Smooth muscle cell (in vitro differentiated cells): ENCODE results near the gene RPL18. TPM values are rescaled to one million over a fixed set of nuclear protein-coding genes. Genes with fewer than 3 reads are reported as not detected.

Source experiments
- DNase-seq: peaks from one replicate; lab custom pipeline; 2025; ENCODE audit not compliant: unreplicated experiment; lab: John Stamatoyannopoulos, UW
- H2AFZ ChIP-seq: fragments of 200-600 bp; sonication (generic); 2 replicates; pipeline ENCODE4 v1.6.0; 2016; ENCODE audit warnings: antibody characterized with exemption, low read depth, mild to moderate bottlenecking
- H3F3A ChIP-seq: fragments of 200-600 bp; sonication (generic); 2 replicates; pipeline ENCODE4 v1.6.0; 2017; ENCODE audit warnings: antibody characterized with exemption, low read depth
- H3K27ac ChIP-seq: fragments of 200-600 bp; sonication (generic); 2 replicates; pipeline ENCODE4 v1.5.1; 2016; ENCODE audit warnings: low read depth, mild to moderate bottlenecking
- H3K27me3 ChIP-seq: fragments of 200-600 bp; sonication (generic); 2 replicates; pipeline ENCODE4 v1.6.1; 2016; ENCODE audit warnings: low read depth, mild to moderate bottlenecking
- H3K36me3 ChIP-seq: fragments of 200-600 bp; sonication (generic); 2 replicates; pipeline ENCODE4 v1.5.1; 2016; ENCODE audit warnings: low read depth
- H3K4me1 ChIP-seq: fragments of 200-600 bp; sonication (generic); 2 replicates; pipeline ENCODE4 v1.5.1; 2016; ENCODE audit warnings: low read depth
- H3K4me2 ChIP-seq: fragments of 200-600 bp; sonication (generic); 2 replicates; pipeline ENCODE4 v1.6.0; 2016; ENCODE audit warnings: mild to moderate bottlenecking
- H3K4me3 ChIP-seq: fragments of 200-600 bp; sonication (generic); 2 replicates; pipeline ENCODE4 v1.5.1; 2016; ENCODE audit warnings: mild to moderate bottlenecking
- H3K79me2 ChIP-seq: fragments of 200-600 bp; sonication (generic); 2 replicates; pipeline ENCODE4 v1.6.0; 2016; ENCODE audit warnings: low read depth, mild to moderate bottlenecking
- H3K9ac ChIP-seq: fragments of 200-600 bp; sonication (generic); 2 replicates; pipeline ENCODE4 v1.6.0; 2016; ENCODE audit warnings: low read depth
- H3K9me3 ChIP-seq: fragments of 200-600 bp; sonication (generic); replicated peaks from 2 replicates; pipeline ENCODE4 v1.5.1; 2016; ENCODE audit warnings: low read depth
- H4K20me1 ChIP-seq: fragments of 200-600 bp; sonication (generic); 2 replicates; pipeline ENCODE4 v1.6.0; 2016; ENCODE audit warnings: low read depth
- WGBS: methylation state at CpG from one replicate; pipeline ENCODE4 v1.1.7; 2016; ENCODE audit warnings: low lambda C conversion rate; 5-methylcytosine and 5-hydroxymethylcytosine counted together
- polyA plus RNA-seq: library from polyadenylated mRNA; unstranded; fragments of >200 nt; fragmentation: Nextera tagmentation; extraction: Ambion mirVana; gene quantifications from 2 replicates; pipeline ENCODE4 v1.2.1, GENCODE V29; 2016
- total RNA-seq: library from RNA; depleted of rRNA; stranded (reverse); fragments of >200 nt; gene quantifications from 2 replicates; pipeline ENCODE4 v1.2.3, GENCODE V29; 2014
- TF ChIP-seq, protein P1 (sequence below): fragments of 200-600 bp; sonication (generic); IDR thresholded peaks from 2 replicates; pipeline ENCODE4 v1.5.1; 2017; ENCODE audit warnings: borderline replicate concordance, mild to moderate bottlenecking, antibody characterized with exemption; ENCODE audit not compliant: insufficient read depth, poor library complexity, severe bottlenecking

The RPL18 gene
- total and polyA plus RNA-seq, 2 experiments from 2014 or later, result 666 to 1,519 TPM

DNA sequence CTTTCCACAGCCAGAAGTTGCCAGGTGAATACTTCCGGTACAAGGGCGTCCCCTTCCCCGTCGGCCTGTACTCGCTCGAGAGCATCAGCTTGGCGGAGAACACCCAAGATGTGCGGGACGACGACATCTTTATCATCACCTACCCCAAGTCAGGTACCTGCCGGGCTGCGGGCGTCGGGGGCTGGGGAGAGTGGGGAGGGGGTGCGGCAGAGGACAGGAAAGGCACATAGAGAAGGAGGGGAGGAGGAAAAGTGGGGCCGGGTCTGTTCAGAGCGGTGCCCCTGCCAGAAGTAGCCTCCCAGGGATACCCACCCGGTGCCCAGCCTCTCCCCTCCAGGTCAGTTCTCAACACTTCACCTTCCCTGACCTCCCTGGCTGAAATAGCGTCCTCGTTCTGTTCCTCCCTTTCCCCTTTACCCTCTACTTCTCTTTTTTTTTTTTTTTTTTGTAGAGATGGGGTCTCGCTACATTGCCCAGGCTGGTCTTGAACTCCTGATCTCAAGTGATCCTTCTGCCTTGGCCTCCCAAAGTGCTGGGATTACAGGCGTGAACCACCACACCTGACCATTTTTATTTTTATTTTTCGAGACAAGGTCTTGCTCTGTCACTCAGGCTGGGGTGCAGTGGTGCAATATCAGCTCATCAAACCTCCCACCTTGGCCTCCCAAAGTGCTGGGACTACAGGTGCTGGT, 42.9 kb downstream of the RPL18 start:
- Histone ChIP-seq H3K9me3 (no peaks in the 10 kb centered on the region), H3K4me1 (peaks cover 8% of the 10 kb centered on the region), H4K20me1 (no peaks in the 10 kb centered on the region), H3K36me3 (no peaks in the 10 kb centered on the region), H3K27me3 (no peaks in the 10 kb centered on the region), H3K4me3 (no peak overlapping the region), H3K9ac (no peak overlapping the region), H2AFZ (no peak overlapping the region), H3K79me2 (no peaks in the 10 kb centered on the region), H3K27ac (no peak overlapping the region), H3K4me2 (no peak overlapping the region), H3F3A (peaks cover 4% of the 10 kb centered on the region)
- TF ChIP-seq, protein P1, sequence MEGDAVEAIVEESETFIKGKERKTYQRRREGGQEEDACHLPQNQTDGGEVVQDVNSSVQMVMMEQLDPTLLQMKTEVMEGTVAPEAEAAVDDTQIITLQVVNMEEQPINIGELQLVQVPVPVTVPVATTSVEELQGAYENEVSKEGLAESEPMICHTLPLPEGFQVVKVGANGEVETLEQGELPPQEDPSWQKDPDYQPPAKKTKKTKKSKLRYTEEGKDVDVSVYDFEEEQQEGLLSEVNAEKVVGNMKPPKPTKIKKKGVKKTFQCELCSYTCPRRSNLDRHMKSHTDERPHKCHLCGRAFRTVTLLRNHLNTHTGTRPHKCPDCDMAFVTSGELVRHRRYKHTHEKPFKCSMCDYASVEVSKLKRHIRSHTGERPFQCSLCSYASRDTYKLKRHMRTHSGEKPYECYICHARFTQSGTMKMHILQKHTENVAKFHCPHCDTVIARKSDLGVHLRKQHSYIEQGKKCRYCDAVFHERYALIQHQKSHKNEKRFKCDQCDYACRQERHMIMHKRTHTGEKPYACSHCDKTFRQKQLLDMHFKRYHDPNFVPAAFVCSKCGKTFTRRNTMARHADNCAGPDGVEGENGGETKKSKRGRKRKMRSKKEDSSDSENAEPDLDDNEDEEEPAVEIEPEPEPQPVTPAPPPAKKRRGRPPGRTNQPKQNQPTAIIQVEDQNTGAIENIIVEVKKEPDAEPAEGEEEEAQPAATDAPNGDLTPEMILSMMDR, result no peak
- DNase-seq, result no peak
- 91% methylated on average over 21 of the region's 23 CpGs for WGBS

DNA sequence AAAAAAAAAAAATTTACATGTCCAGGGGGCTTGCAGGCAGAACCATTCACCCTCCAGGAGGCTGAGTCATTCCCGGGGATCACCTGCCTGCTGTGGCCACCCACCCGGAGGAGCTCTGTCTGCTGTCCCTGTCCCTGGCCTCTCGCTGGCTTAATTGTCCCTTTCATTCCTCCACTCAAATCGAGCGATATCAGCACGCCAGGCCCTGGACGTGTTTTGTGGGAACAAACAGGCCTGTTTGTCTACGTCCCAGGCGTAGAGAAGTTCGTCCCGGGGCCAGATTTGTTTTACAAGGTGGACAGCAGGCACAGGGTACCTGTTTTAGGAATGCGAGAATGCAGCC, 45.8 kb downstream of the RPL18 start:
- Histone ChIP-seq H3K4me2 (no peak overlapping the region), H3K9me3 (no peaks in the 10 kb centered on the region), H3K36me3 (no peaks in the 10 kb centered on the region), H4K20me1 (no peaks in the 10 kb centered on the region), H3K4me3 (no peak overlapping the region), H2AFZ (no peak overlapping the region), H3K9ac (no peak overlapping the region), H3K27me3 (no peaks in the 10 kb centered on the region), H3F3A (peaks cover 6% of the 10 kb centered on the region), H3K27ac (no peak overlapping the region), H3K4me1 (peaks cover 8% of the 10 kb centered on the region), H3K79me2 (no peaks in the 10 kb centered on the region)
- DNase-seq, result no peak
- TF ChIP-seq, protein P1, result no peak
- 27% methylated on average over 12 of the region's 12 CpGs for WGBS

DNA sequence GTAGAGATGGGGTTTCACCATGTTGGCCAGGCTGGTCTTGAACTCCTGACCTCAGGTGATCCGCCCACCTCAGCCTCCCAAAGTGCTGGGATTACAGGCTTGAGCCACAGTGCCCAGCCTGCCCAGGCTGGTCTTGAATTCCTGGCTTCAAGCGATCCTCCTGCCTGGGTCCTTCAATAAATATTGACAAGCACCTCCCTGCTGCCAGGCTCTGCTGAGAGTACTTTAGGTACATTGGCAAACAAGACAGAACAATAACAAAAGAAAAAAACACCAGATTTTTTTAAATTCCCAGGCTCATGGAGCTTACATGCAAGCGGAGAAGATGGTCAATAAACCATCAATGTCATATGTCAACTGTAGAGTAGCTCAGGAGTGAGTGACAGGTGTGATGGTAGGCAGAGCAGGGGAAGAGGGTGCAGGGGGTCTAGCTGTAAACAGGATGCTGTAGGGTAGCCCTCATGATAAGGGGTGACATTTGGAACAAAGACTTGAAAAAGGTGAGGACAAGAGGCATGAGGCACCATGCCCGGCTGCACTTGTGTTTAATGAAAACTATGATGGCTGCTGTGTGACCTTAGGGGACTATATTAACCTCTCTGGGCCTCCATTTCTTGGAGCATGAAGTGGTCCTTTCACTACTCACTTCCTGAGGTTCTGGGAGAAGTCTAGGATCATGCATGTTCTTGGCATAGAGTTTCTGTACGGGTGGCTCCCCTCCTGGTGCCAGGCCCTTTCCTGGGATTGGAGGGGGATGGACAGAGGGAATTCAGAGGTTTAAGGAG, 47.4 kb downstream of the RPL18 start:
- 74% methylated on average over 5 of the region's 5 CpGs for WGBS
- H3K36me3 ChIP-seq, result no peaks in the 10 kb centered on the region
- TF ChIP-seq, protein P1, result no peak

More for the DNA sequence above, 47.4 kb downstream of the RPL18 start:
- H3K4me2 ChIP-seq, result no peak overlapping the region
- H4K20me1 ChIP-seq, result no peaks in the 10 kb centered on the region
- no peaks in the 10 kb centered on the region for H3K9me3 ChIP-seq
- no peak overlapping the region for H3K9ac ChIP-seq
- H3K4me3 ChIP-seq, result no peak overlapping the region
- DNase-seq, result no peak
- H3K27me3 ChIP-seq, result no peaks in the 10 kb centered on the region
- H3K4me1 ChIP-seq, result peaks cover 8% of the 10 kb centered on the region
- H2AFZ ChIP-seq, result no peak overlapping the region
- H3K79me2 ChIP-seq, result no peaks in the 10 kb centered on the region
- H3F3A ChIP-seq, result peaks cover 21% of the 10 kb centered on the region
- no peak overlapping the region for H3K27ac ChIP-seq
